K562 (cell line): ENCODE measurements around the gene PAAF1. TPM values are rescaled to one million over a fixed set of nuclear protein-coding genes. Genes with fewer than 3 reads are reported as not detected.

Source experiments
- ATF7 ChIP-seq: fragments of 450-650 bp; IDR thresholded peaks from 2 replicates; pipeline ENCODE4 v1.7.1; 2014; ENCODE audit warnings: mild to moderate bottlenecking, moderate library complexity
- C11orf30 ChIP-seq: fragments of 450-650 bp; IDR thresholded peaks from 2 replicates; pipeline ENCODE4 v1.6.1; 2016; ENCODE audit warnings: low read depth, mild to moderate bottlenecking
- CBX3 ChIP-seq, 2 experiments: IDR thresholded peaks; 1 replicate in 1 of 2; 2 replicates in 1 of 2; pipeline ENCODE4 v1.6.1; 2012; ENCODE audit warnings: inconsistent platforms in 2 of 2, low read length in 2 of 2, borderline replicate concordance in 1 of 2, control low read depth in 1 of 2
- E2F3 ChIP-seq: fragments of 250-450 bp; sonication (Bioruptor Pico); IDR thresholded peaks from 2 replicates; pipeline ENCODE4 v1.4.0; 2020; ENCODE audit warnings: mild to moderate bottlenecking
- GABPB1 ChIP-seq: sonication (generic); formaldehyde crosslinking; IDR thresholded peaks from 2 replicates; pipeline ENCODE4 v1.8.0; 2022; ENCODE audit warnings: mild to moderate bottlenecking, missing genetic modification reagents
- GATA2 ChIP-seq: sonication (generic); formaldehyde crosslinking; IDR thresholded peaks from 2 replicates; pipeline ENCODE4 v1.4.0; 2020; ENCODE audit warnings: mild to moderate bottlenecking, missing genetic modification reagents
- KLF13 ChIP-seq: fragments of 450-650 bp; IDR thresholded peaks from 2 replicates; pipeline ENCODE4 v1.6.1; 2016; ENCODE audit warnings: missing genetic modification characterization, low read depth, mild to moderate bottlenecking, missing compliant biosample characterization, moderate library complexity, borderline replicate concordance
- NCOA6 ChIP-seq: fragments of 450-650 bp; IDR thresholded peaks from 2 replicates; pipeline ENCODE4 v1.6.1; 2017; ENCODE audit warnings: mild to moderate bottlenecking
- NFE2L1 ChIP-seq: fragments of 450-650 bp; IDR thresholded peaks from 2 replicates; pipeline ENCODE4 v1.6.1; 2016; ENCODE audit warnings: missing genetic modification characterization, low read depth, mild to moderate bottlenecking, missing compliant biosample characterization, moderate library complexity, borderline replicate concordance
- NFXL1 ChIP-seq: fragments of 450-650 bp; formaldehyde crosslinking; IDR thresholded peaks from 2 replicates; pipeline ENCODE4 v1.4.0; 2021; ENCODE audit warnings: mild to moderate bottlenecking
- POLR2B ChIP-seq: fragments of 450-650 bp; IDR thresholded peaks from 2 replicates; pipeline ENCODE4 v1.6.1; 2018; ENCODE audit warnings: low read depth; ENCODE audit not compliant: partially characterized antibody
- SMARCA4 ChIP-seq: fragments of 450-650 bp; IDR thresholded peaks from 2 replicates; pipeline ENCODE4 v1.6.1; 2016
- SUPT5H ChIP-seq: fragments of 450-650 bp; IDR thresholded peaks from 2 replicates; pipeline ENCODE4 v1.6.1; 2016
- TCF7L2 ChIP-seq: fragments of 150-350 bp; IDR thresholded peaks from 2 replicates; pipeline ENCODE4 v1.6.1; 2016; ENCODE audit warnings: low read depth, mild to moderate bottlenecking, low read length, moderate library complexity
- TFAM ChIP-seq: fragments of 250-450 bp; sonication (Bioruptor Pico); conservative IDR thresholded peaks from 2 replicates; pipeline ENCODE4 v1.5.0; 2021; ENCODE audit warnings: mild to moderate bottlenecking, moderate library complexity
- TRIM24 ChIP-seq, 2 experiments: fragments of 450-650 bp; IDR thresholded peaks; 2 replicates each; pipeline ENCODE4 v1.6.1; 2016
- ZBED1 ChIP-seq: IDR thresholded peaks from 2 replicates; pipeline ENCODE4 v1.6.1; 2014
- ZNF263 ChIP-seq: sonication (generic); formaldehyde crosslinking; IDR thresholded peaks from 2 replicates; pipeline ENCODE4 v1.8.0; 2022; ENCODE audit warnings: mild to moderate bottlenecking, missing genetic modification reagents, borderline replicate concordance
- ZNF77 ChIP-seq: fragments of 250-450 bp; sonication (Bioruptor Pico); IDR thresholded peaks from 2 replicates; pipeline ENCODE4 v1.5.0; 2020
- polyA plus RNA-seq, 8 experiments: library from polyadenylated mRNA; depleted of rRNA in 4 of 8; stranded (reverse) in 5 of 8; unstranded in 3 of 8; fragments of >200 nt; fragmentation: Nextera tagmentation in 2 of 8; fragmentation: Illumina TruSeq in 1 of 8; extraction: Ambion mirVana in 2 of 8; extraction: Trizol in 1 of 8; gene quantifications; 2 replicates each; pipeline versions ENCODE4 v1.2.1 to v1.2.3, GENCODE V29; 2011 to 2014; ENCODE audit warnings: inconsistent platforms in 1 of 8, missing spikeins in 1 of 8
- total RNA-seq, 7 experiments: library from RNA; depleted of rRNA in 6 of 7; stranded (reverse); fragments of >200 nt in 6 of 7; fragmentation: Illumina TruSeq in 2 of 7; extraction: Trizol in 2 of 7; gene quantifications; 2 replicates each; pipeline versions ENCODE4 v1.2.1 to v1.2.3, GENCODE V29; 2011 to 2021; ENCODE audit warnings: low replicate concordance in 1 of 7
- TF ChIP-seq, protein P1 (sequence below): fragments of 450-650 bp; IDR thresholded peaks from 2 replicates; pipeline ENCODE4 v1.6.1; 2016
- TF ChIP-seq, protein P2 (sequence below), 2 experiments: fragments of 450-650 bp in 1 of 2; sonication (generic) in 1 of 2; formaldehyde crosslinking; conservative IDR thresholded peaks; 2 replicates each; pipeline versions ENCODE4 v1.4.0 to v1.8.1; 2020 to 2022; ENCODE audit warnings: mild to moderate bottlenecking in 1 of 2, missing genetic modification reagents in 1 of 2
- TF ChIP-seq, protein P3 (sequence below): fragments of 200-400 bp; formaldehyde crosslinking; IDR thresholded peaks from 2 replicates; pipeline ENCODE4 v1.6.1; 2017; ENCODE audit warnings: mild to moderate bottlenecking, low read depth, low read length, moderate library complexity
- TF ChIP-seq, protein P4 (sequence below): fragments of 250-450 bp; sonication (Bioruptor Pico); IDR thresholded peaks from 2 replicates; pipeline ENCODE4 v1.8.0; 2022; ENCODE audit warnings: inconsistent platforms, mild to moderate bottlenecking, moderate library complexity, borderline replicate concordance
- TF ChIP-seq, protein P5 (sequence below): fragments of 250-450 bp; sonication (Bioruptor Pico); IDR thresholded peaks from 2 replicates; pipeline ENCODE4 v1.5.0; 2021

PAAF1 gene
- total and polyA plus RNA-seq, 9 of the 15 experiments (the other 6 are each of a cell fraction or from before 2014, with no cell fraction given), result 13.5 to 78.6 (median 23.3) TPM

DNA sequence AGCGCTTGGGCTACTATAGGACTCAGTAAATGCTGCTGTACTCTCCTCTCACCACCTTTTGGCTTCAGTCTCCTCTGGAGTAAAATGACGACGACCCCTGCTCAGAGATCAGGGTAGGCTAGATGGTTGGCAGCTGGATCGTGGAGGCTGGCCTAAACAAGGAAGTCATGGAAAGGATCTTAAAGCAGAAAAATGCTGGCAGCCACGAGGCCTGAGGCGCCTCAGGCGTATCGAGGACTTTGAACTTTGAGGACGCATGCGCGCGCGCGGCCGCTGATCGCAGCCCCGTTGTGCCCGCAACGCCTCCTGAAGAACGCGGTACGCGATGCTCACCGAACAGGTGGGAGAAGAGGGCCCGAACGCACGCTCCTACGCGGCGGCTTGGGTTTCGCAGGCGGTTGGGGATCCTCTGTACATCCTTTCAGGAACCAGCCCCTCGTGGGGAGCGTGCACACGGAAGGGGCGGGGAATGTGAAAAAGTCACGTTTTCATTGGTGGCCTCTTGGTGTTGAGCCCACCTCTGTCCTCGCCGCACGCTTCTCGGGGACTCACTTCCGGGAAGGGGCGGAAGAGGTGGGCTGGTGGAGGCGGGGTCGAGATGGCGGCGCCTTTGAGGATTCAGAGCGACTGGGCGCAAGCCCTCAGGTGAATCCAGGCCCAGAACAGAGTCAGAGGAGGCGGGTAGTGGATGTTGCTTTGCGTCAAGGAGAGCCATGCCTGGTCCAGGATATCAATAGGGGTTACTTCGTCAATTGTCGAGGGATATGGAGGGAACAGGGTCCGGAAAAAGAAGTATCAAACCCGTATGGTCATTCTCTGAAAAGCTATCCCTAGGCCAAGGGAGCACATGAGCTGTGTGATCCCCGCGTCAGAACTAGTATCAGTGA is at the start of gene PAAF1, which contains the start of gene COA4 (continued):
- TF ChIP-seq, protein P1, sequence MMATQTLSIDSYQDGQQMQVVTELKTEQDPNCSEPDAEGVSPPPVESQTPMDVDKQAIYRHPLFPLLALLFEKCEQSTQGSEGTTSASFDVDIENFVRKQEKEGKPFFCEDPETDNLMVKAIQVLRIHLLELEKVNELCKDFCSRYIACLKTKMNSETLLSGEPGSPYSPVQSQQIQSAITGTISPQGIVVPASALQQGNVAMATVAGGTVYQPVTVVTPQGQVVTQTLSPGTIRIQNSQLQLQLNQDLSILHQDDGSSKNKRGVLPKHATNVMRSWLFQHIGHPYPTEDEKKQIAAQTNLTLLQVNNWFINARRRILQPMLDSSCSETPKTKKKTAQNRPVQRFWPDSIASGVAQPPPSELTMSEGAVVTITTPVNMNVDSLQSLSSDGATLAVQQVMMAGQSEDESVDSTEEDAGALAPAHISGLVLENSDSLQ, result peak; percentile 36; the same call in 1 of the 2 replicates
- TF ChIP-seq C11orf30, result peak; percentile 85
- TF ChIP-seq TFAM (CRISPR knock-in tag), result no peak
- TF ChIP-seq SUPT5H, result peak; percentile 93
- peak; percentile 64; the same call in 1 of the 2 replicates for TF ChIP-seq ZBED1
- TF ChIP-seq TRIM24 (IDR thresholded peaks at IDR 0.05), result 0 out of 4 replicates have a peak, but pooled peaks of 1 of the 2 experiments have one; percentile 7
- TF ChIP-seq E2F3, result 0 out of 2 replicates have a peak, but pooled peaks have one; percentile 33
- TF ChIP-seq POLR2B, result peak; percentile 81
- TF ChIP-seq, protein P2, sequence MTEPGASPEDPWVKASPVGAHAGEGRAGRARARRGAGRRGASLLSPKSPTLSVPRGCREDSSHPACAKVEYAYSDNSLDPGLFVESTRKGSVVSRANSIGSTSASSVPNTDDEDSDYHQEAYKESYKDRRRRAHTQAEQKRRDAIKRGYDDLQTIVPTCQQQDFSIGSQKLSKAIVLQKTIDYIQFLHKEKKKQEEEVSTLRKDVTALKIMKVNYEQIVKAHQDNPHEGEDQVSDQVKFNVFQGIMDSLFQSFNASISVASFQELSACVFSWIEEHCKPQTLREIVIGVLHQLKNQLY (CRISPR knock-in tag; conservative IDR thresholded peaks at IDR 0.05), result no peak
- no peak for TF ChIP-seq GATA2
- TF ChIP-seq, protein P3, sequence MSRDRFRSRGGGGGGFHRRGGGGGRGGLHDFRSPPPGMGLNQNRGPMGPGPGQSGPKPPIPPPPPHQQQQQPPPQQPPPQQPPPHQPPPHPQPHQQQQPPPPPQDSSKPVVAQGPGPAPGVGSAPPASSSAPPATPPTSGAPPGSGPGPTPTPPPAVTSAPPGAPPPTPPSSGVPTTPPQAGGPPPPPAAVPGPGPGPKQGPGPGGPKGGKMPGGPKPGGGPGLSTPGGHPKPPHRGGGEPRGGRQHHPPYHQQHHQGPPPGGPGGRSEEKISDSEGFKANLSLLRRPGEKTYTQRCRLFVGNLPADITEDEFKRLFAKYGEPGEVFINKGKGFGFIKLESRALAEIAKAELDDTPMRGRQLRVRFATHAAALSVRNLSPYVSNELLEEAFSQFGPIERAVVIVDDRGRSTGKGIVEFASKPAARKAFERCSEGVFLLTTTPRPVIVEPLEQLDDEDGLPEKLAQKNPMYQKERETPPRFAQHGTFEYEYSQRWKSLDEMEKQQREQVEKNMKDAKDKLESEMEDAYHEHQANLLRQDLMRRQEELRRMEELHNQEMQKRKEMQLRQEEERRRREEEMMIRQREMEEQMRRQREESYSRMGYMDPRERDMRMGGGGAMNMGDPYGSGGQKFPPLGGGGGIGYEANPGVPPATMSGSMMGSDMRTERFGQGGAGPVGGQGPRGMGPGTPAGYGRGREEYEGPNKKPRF, result no peak
- no peak for TF ChIP-seq NFXL1
- TF ChIP-seq SMARCA4, result no peak
- peak; percentile 89 for TF ChIP-seq GABPB1
- peak; percentile 67; the same call in 1 of the 2 replicates for TF ChIP-seq ZNF263 (CRISPR knock-in tag)
- TF ChIP-seq NFE2L1 (tag), result no peak
- no peak for TF ChIP-seq NCOA6
- TF ChIP-seq, protein P4, sequence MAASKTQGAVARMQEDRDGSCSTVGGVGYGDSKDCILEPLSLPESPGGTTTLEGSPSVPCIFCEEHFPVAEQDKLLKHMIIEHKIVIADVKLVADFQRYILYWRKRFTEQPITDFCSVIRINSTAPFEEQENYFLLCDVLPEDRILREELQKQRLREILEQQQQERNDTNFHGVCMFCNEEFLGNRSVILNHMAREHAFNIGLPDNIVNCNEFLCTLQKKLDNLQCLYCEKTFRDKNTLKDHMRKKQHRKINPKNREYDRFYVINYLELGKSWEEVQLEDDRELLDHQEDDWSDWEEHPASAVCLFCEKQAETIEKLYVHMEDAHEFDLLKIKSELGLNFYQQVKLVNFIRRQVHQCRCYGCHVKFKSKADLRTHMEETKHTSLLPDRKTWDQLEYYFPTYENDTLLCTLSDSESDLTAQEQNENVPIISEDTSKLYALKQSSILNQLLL (CRISPR knock-in tag), result no peak
- no peak for TF ChIP-seq ZNF77 (CRISPR knock-in tag)
- peak in 1 of 2 experiments; percentile 74; a peak in 1 of 3 replicates for TF ChIP-seq CBX3 (IDR thresholded peaks at IDR 0.05; ENCODE audit: borderline replicate concordance in 1 of 2, low read length in 2 of 2)
- TF ChIP-seq ATF7, result peak; percentile 68
- TF ChIP-seq, protein P5, sequence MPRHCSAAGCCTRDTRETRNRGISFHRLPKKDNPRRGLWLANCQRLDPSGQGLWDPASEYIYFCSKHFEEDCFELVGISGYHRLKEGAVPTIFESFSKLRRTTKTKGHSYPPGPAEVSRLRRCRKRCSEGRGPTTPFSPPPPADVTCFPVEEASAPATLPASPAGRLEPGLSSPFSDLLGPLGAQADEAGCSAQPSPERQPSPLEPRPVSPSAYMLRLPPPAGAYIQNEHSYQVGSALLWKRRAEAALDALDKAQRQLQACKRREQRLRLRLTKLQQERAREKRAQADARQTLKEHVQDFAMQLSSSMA, result no peak
- TF ChIP-seq TCF7L2, result peak; percentile 85
- TF ChIP-seq KLF13 (tag), result peak; percentile 24; the same call in 1 of the 2 replicates
